A549 (cell line): ENCODE data around the gene RBM14.

ENCODE experiments used
- CHD2 ChIP-seq: fragments of 150-350 bp; IDR thresholded peaks from 2 replicates; pipeline ENCODE4 v1.6.1; 2014; ENCODE audit warnings: low read length; ENCODE audit not compliant: partially characterized antibody
- TFCP2L1 ChIP-seq: fragments of 250-450 bp; sonication (Bioruptor Pico); IDR thresholded peaks from 2 replicates; pipeline ENCODE4 v1.5.0; 2021; ENCODE audit warnings: mild to moderate bottlenecking
- TF ChIP-seq, protein P1 (sequence below): fragments of >200 bp; sonication (Bioruptor Twin); formaldehyde crosslinking; IDR thresholded peaks from 3 replicates; pipeline ENCODE4 v1.5.1; 2016

DNA sequence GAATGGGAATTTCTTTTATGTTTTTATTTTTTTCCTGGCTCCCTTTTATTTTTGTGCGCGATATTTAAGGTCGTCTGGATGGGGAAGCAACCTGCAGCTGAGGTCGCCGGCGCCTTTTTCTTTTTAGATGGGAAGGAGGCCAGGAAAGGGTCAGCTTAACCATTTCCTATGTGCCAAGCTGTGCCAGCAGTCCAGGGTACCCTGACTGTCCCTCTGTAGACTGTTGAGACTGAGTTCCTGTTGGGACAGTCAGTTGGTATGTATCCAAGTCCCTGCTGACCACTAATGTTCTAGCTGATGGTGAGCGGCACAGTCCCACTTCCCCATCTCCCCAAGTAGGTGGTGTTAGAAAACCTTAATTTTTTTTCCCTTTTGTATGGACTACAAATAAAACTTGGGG is 10.5 kb downstream of the RBM14 start:
- no peak for TF ChIP-seq TFCP2L1 (CRISPR knock-in tag)
- TF ChIP-seq, protein P1, sequence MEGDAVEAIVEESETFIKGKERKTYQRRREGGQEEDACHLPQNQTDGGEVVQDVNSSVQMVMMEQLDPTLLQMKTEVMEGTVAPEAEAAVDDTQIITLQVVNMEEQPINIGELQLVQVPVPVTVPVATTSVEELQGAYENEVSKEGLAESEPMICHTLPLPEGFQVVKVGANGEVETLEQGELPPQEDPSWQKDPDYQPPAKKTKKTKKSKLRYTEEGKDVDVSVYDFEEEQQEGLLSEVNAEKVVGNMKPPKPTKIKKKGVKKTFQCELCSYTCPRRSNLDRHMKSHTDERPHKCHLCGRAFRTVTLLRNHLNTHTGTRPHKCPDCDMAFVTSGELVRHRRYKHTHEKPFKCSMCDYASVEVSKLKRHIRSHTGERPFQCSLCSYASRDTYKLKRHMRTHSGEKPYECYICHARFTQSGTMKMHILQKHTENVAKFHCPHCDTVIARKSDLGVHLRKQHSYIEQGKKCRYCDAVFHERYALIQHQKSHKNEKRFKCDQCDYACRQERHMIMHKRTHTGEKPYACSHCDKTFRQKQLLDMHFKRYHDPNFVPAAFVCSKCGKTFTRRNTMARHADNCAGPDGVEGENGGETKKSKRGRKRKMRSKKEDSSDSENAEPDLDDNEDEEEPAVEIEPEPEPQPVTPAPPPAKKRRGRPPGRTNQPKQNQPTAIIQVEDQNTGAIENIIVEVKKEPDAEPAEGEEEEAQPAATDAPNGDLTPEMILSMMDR: no peak
- no peak for TF ChIP-seq CHD2
